ENCODE measurements around the gene PRSS38.
A peak's percentile ranks its signal among the peaks of the same experiment; 100 is the strongest.

Gene PRSS38
- long read RNA-seq, result 0 reads

GRCh38 chr1:227815468-227816409, at the start of gene PRSS38:
Gene PRSS38 (plus strand): TSS chr1:227815675. CDS start chr1:227815717, 42 bp downstream.
- Histone ChIP-seq H3K27me3 (ENCODE audit: insufficient read depth, poor library complexity, severe bottlenecking) (no peaks in the 10 kb centered on the region), H3K4me3 (replicated peaks; ENCODE audit: insufficient read depth, low read length) (no peak within 1 kb of the TSS), H3K27ac (replicated peaks) (no peak within 1 kb of the TSS)
- no peak for TF ChIP-seq GABPA (IDR thresholded peaks at IDR 0.05; ENCODE audit: low read depth)
- no peak for TF ChIP-seq CTCF (IDR thresholded peaks at IDR 0.05; ENCODE audit: insufficient read depth, low read length)
- TF ChIP-seq SPI1 (IDR thresholded peaks at IDR 0.05; ENCODE audit: borderline replicate concordance, low read depth), result no peak
- TF ChIP-seq REST (IDR thresholded peaks at IDR 0.05; ENCODE audit: insufficient replicate concordance, low read depth), result no peak
- no peak for TF ChIP-seq POLR2AphosphoS5 (IDR thresholded peaks at IDR 0.05; ENCODE audit: low read depth)
- no peak for DNase-seq (ENCODE audit: low read depth in 1 of 2, low spot score in 1 of 2)

GRCh38 chr1:227766015-227766634, 49.4 kb upstream of the PRSS38 start:
- Histone ChIP-seq H3K4me3 (replicated peaks; ENCODE audit: insufficient read depth, low read length) (no peak overlapping the region), H3K27me3 (ENCODE audit: insufficient read depth, poor library complexity, severe bottlenecking) (no peaks in the 10 kb centered on the region), H3K27ac (replicated peaks) (peak overlapping the region; percentile 48)
- TF ChIP-seq GABPA (IDR thresholded peaks at IDR 0.05; ENCODE audit: low read depth) (0 out of 2 replicates have a peak, but pooled peaks have one; percentile 23), POLR2AphosphoS5 (IDR thresholded peaks at IDR 0.05; ENCODE audit: low read depth) (peak; percentile 24; the same call in 1 of the 2 replicates), CTCF (IDR thresholded peaks at IDR 0.05; ENCODE audit: insufficient read depth, low read length) (no peak), SPI1 (IDR thresholded peaks at IDR 0.05; ENCODE audit: borderline replicate concordance, low read depth) (peak; percentile 44; the same call in 1 of the 2 replicates), REST (IDR thresholded peaks at IDR 0.05; ENCODE audit: insufficient replicate concordance, low read depth) (no peak)
- DNase-seq (ENCODE audit: low read depth in 1 of 2, low spot score in 1 of 2), result peak; percentile 83 to 84

- no peaks in the 10 kb centered on the region for H3K27me3 ChIP-seq (ENCODE audit: insufficient read depth, poor library complexity, severe bottlenecking)
- peak overlapping the region; percentile 48 for H3K27ac ChIP-seq (replicated peaks)
- TF ChIP-seq POLR2AphosphoS5 (IDR thresholded peaks at IDR 0.05; ENCODE audit: low read depth) (peak; percentile 53; the same call in 1 of the 2 replicates), REST (IDR thresholded peaks at IDR 0.05; ENCODE audit: insufficient replicate concordance, low read depth) (no peak)
- peak; percentile 60 to 64 for DNase-seq (ENCODE audit: low read depth in 1 of 2, low spot score in 1 of 2)
- H3K4me3 ChIP-seq (replicated peaks; ENCODE audit: insufficient read depth, low read length), result no peak overlapping the region
These were observed 48.7 kb upstream of the PRSS38 start for GRCh38 chr1:227766653-227767277.
